Left ventricle myocardium inferior (tissue), 1 donor: Measurements from ENCODE around the gene SGMS1. TPM values are rescaled to one million over a fixed set of nuclear protein-coding genes. Genes with fewer than 3 reads are reported as not detected.
A peak's percentile ranks its signal among the peaks of the same experiment; 100 is the strongest.

Experiments
- DNase-seq: peaks from one replicate; pipeline ENCODE4 v3.0.0-alpha.2; 2020
- H3K27ac ChIP-seq: fragments of 200-600 bp; replicated peaks from 2 replicates; pipeline ENCODE4 v1.8.0; 2021
- H3K27me3 ChIP-seq: fragments of 200-600 bp; 2 replicates; pipeline ENCODE4 v1.8.0; 2021; ENCODE audit warnings: low read depth
- H3K36me3 ChIP-seq: fragments of 200-600 bp; 2 replicates; pipeline ENCODE4 v1.8.0; 2021
- H3K4me1 ChIP-seq: fragments of 200-600 bp; 2 replicates; pipeline ENCODE4 v1.8.0; 2021
- H3K4me3 ChIP-seq: fragments of 200-600 bp; 2 replicates; pipeline ENCODE4 v1.8.0; 2021; ENCODE audit warnings: mild to moderate bottlenecking, moderate library complexity
- H3K9me3 ChIP-seq: fragments of 200-600 bp; replicated peaks from 2 replicates; pipeline ENCODE4 v1.8.0; 2021
- CTCF ChIP-seq: fragments of 200-600 bp; IDR thresholded peaks from 2 replicates; pipeline ENCODE4 v1.8.0; 2021; ENCODE audit warnings: antibody characterized with exemption, mild to moderate bottlenecking, borderline replicate concordance
- intact Hi-C: fragments of 100-400 bp; cut with micrococcal nuclease; formaldehyde crosslinking; loops from one replicate; pipeline ENCODE4 v1.11.0; 2022
- total RNA-seq: library from RNA; stranded (reverse); fragmentation: NEBNext Ultra II Directional; extraction: Animal tissue kit (Norgen Biotek cat#: 25700); gene quantifications from one replicate; pipeline ENCODE4 v1.2.1, GENCODE V29; 2021
- donor health status: DM: no; HTN: yes; CAD: no; lungs with severe emphysema.

Gene SGMS1
- total RNA-seq, 1 donor from 2014 or later: 18.6 TPM

GRCh38 chr10:50384898-50385297, 238.9 kb downstream of the SGMS1 start:
- H3K27ac ChIP-seq: peak overlapping the region; percentile 49
- H3K4me1 ChIP-seq: peaks cover 84% of the 10 kb centered on the region
- TF ChIP-seq CTCF: no peak
- no peaks in the 10 kb centered on the region for H3K9me3 ChIP-seq
- no peak for DNase-seq
- no peaks in the 10 kb centered on the region for H3K36me3 ChIP-seq
- H3K4me3 ChIP-seq: no peak overlapping the region
- intact Hi-C loops: no loop called here
- no peaks in the 10 kb centered on the region for H3K27me3 ChIP-seq

- Histone ChIP-seq H3K36me3 (no peaks in the 10 kb centered on the region), H3K4me1 (peaks cover 87% of the 10 kb centered on the region), H3K27me3 (no peaks in the 10 kb centered on the region), H3K4me3 (no peak overlapping the region), H3K9me3 (no peaks in the 10 kb centered on the region), H3K27ac (peak overlapping the region; percentile 73)
- TF ChIP-seq CTCF: no peak
- DNase-seq: no peak
- intact Hi-C loops: no loop called here
Observed at GRCh38 chr10:50384238-50384637, 239.5 kb downstream of the SGMS1 start.

- peak overlapping the region; percentile 73 for H3K27ac ChIP-seq
- H3K4me1 ChIP-seq: peaks cover 82% of the 10 kb centered on the region
- H3K27me3 ChIP-seq: no peaks in the 10 kb centered on the region
- H3K9me3 ChIP-seq: no peaks in the 10 kb centered on the region
- peak overlapping the region; percentile 23 for H3K4me3 ChIP-seq
- intact Hi-C loops: no loop called here
- DNase-seq: no peak
- no peak for TF ChIP-seq CTCF
- H3K36me3 ChIP-seq: no peaks in the 10 kb centered on the region
Observed at GRCh38 chr10:50382576-50383023, 241.2 kb downstream of the SGMS1 start.

GRCh38 chr10:50381642-50382041, 242.1 kb downstream of the SGMS1 start:
- Histone ChIP-seq H3K4me3 (no peak overlapping the region), H3K36me3 (no peaks in the 10 kb centered on the region), H3K27ac (peak overlapping the region; percentile 73), H3K9me3 (no peaks in the 10 kb centered on the region), H3K27me3 (no peaks in the 10 kb centered on the region), H3K4me1 (peaks cover 72% of the 10 kb centered on the region)
- no peak for TF ChIP-seq CTCF
- no peak for DNase-seq
- intact Hi-C loops: no loop called here

GRCh38 chr10:50379616-50380015, 244.1 kb downstream of the SGMS1 start:
- H3K27ac ChIP-seq: peak overlapping the region; percentile 10
- peaks cover 62% of the 10 kb centered on the region for H3K4me1 ChIP-seq
- no peaks in the 10 kb centered on the region for H3K9me3 ChIP-seq
- no peak overlapping the region for H3K4me3 ChIP-seq
- intact Hi-C loops: no loop called here
- H3K36me3 ChIP-seq: no peaks in the 10 kb centered on the region
- no peaks in the 10 kb centered on the region for H3K27me3 ChIP-seq
- TF ChIP-seq CTCF: no peak
- no peak for DNase-seq

- H3K27ac ChIP-seq: no peak overlapping the region
- no peak for DNase-seq
- no peaks in the 10 kb centered on the region for H3K36me3 ChIP-seq
- no peaks in the 10 kb centered on the region for H3K27me3 ChIP-seq
- H3K4me1 ChIP-seq: peaks cover 46% of the 10 kb centered on the region
- H3K4me3 ChIP-seq: no peak overlapping the region
- intact Hi-C loops: no loop called here
- TF ChIP-seq CTCF: no peak
- no peaks in the 10 kb centered on the region for H3K9me3 ChIP-seq
Observed at GRCh38 chr10:50375745-50376144, 248.0 kb downstream of the SGMS1 start.
